Gastrocnemius medialis (tissue), 4 donors: ENCODE measurements around the gene TMEM114. TPM values are rescaled to one million over a fixed set of nuclear protein-coding genes. Genes with fewer than 3 reads are reported as not detected.

Source experiments
- ATAC-seq, 2 donors: fragments of 150-250 bp; one replicate each; pipeline ENCODE4 v1.9.1; 2016
- DNase-seq, 2 donors: peaks; one replicate each; pipeline ENCODE4 v3.0.0-alpha.2; 2019
- H3K27ac ChIP-seq, 4 donors: fragments of 200-600 bp; sonication (generic); 1 replicate in 1 of 4; 2 replicates in 3 of 4; pipeline ENCODE4 v1.5.1; 2016 to 2018; ENCODE audit warnings: mild to moderate bottlenecking in 2 of 4, moderate library complexity in 1 of 4
- H3K27me3 ChIP-seq, 3 donors: fragments of 200-600 bp; sonication (generic) in 2 of 3; 1 replicate in 1 of 3; 2 replicates in 2 of 3; pipeline versions ENCODE4 v1.5.1 to v1.6.0; 2016 to 2019; ENCODE audit warnings: mild to moderate bottlenecking in 1 of 3, moderate library complexity in 1 of 3
- H3K36me3 ChIP-seq, 2 donors: fragments of 200-600 bp; sonication (generic) in 1 of 2; one replicate each; pipeline ENCODE4 v1.5.1; 2017 to 2018
- H3K4me1 ChIP-seq, 2 donors: fragments of 200-600 bp; sonication (generic) in 1 of 2; one replicate each; pipeline ENCODE4 v1.5.1; 2016 to 2017; ENCODE audit warnings: mild to moderate bottlenecking in 2 of 2
- H3K4me3 ChIP-seq, 4 donors: fragments of 200-600 bp; sonication (generic) in 3 of 4; 1 replicate in 1 of 4; 2 replicates in 3 of 4; pipeline ENCODE4 v1.5.1; 2016 to 2019; ENCODE audit warnings: mild to moderate bottlenecking in 2 of 4
- H3K9me3 ChIP-seq, 3 donors: fragments of 200-600 bp; sonication (generic) in 2 of 3; 1 replicate in 1 of 3; 2 replicates in 2 of 3; pipeline ENCODE4 v1.5.1; 2016 to 2019
- POLR2A ChIP-seq, 2 donors: fragments of 450-650 bp; IDR thresholded peaks; one replicate each; pipeline ENCODE4 v1.6.1; 2017; ENCODE audit warnings: antibody characterized with exemption in 2 of 2, mild to moderate bottlenecking in 2 of 2, moderate library complexity in 2 of 2
- in situ Hi-C, 4 donors: fragments of 200-750 bp; cut with MboI; loops; one replicate each; pipeline versions ENCODE4 v1.15.0 to v1.8.0; 2017; ENCODE audit warnings: low sequenced_read_pairs in 4 of 4
- intact Hi-C: fragments of 100-400 bp; cut with DNase I; formaldehyde crosslinking; loops from one replicate; pipeline ENCODE4 v1.15.1; 2023; ENCODE audit warnings: low total_unique reads
- total RNA-seq, 4 donors: library from RNA; depleted of rRNA; stranded (reverse); fragments of >200 nt; gene quantifications; one replicate each; pipeline versions ENCODE4 v1.1.0 to v1.2.3, GENCODE V29; 2016
- TF ChIP-seq, protein P1 (sequence below), 5 experiments: fragments of 450-650 bp in 3 of 5; fragments of 200-600 bp in 2 of 5; sonication (generic) in 2 of 5; IDR thresholded peaks in 4 of 5; conservative IDR thresholded peaks in 1 of 5; 1 replicate in 4 of 5; 2 replicates in 1 of 5; pipeline ENCODE4 v1.5.1; 2016 to 2019; ENCODE audit warnings: antibody characterized with exemption in 5 of 5, mild to moderate bottlenecking in 3 of 5, moderate library complexity in 3 of 5

Gene TMEM114
- total RNA-seq, 4 donors from 2014 or later, result not detected

- H3K27me3 ChIP-seq, result peaks cover 23 to 55% (median 39%) of the 10 kb centered on the region in 3 donors
- H3K9me3 ChIP-seq, result no peaks in the 10 kb centered on the region
- no peak for DNase-seq
- no peak for ATAC-seq
- no peaks in the 10 kb centered on the region for H3K36me3 ChIP-seq
- H3K27ac ChIP-seq, result no peak overlapping the region
- no peaks in the 10 kb centered on the region for H3K4me1 ChIP-seq
- TF ChIP-seq POLR2A (IDR thresholded peaks at IDR 0.05), result no peak
- TF ChIP-seq, protein P1, sequence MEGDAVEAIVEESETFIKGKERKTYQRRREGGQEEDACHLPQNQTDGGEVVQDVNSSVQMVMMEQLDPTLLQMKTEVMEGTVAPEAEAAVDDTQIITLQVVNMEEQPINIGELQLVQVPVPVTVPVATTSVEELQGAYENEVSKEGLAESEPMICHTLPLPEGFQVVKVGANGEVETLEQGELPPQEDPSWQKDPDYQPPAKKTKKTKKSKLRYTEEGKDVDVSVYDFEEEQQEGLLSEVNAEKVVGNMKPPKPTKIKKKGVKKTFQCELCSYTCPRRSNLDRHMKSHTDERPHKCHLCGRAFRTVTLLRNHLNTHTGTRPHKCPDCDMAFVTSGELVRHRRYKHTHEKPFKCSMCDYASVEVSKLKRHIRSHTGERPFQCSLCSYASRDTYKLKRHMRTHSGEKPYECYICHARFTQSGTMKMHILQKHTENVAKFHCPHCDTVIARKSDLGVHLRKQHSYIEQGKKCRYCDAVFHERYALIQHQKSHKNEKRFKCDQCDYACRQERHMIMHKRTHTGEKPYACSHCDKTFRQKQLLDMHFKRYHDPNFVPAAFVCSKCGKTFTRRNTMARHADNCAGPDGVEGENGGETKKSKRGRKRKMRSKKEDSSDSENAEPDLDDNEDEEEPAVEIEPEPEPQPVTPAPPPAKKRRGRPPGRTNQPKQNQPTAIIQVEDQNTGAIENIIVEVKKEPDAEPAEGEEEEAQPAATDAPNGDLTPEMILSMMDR (IDR thresholded peaks at IDR 0.05 in 4 of 5, conservative IDR thresholded peaks at IDR 0.05 in 1 of 5), result no peak
- intact Hi-C loops, result no loop called here
- H3K4me3 ChIP-seq, result no peak overlapping the region
- in situ Hi-C loops, result no loop called here
Observed at GRCh38 chr16:8588682-8589056, 1.6 kb downstream of the TMEM114 start.

DNA sequence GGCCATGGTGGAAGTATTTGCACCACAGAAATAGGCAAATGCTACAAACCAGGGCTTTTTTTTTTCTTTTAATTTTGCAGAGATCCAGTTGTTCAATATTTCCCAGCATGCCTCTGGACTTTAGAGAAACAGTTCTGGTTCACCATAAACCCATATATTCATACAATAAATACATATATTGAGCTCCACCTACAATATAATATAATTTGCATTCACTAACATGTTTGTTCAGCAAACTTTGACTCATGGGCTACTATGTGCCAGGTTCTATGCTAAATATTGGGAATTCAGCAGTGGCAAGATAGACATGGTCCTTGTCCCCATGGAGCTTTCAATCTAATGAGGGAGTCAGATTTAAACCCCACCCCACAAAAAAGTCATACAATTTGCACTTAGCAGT, 3.2 kb downstream of the TMEM114 start:
- in situ Hi-C loops (no loop called here), intact Hi-C loops (no loop called here)
- H3K4me3 ChIP-seq, result no peak overlapping the region
- DNase-seq, result no peak
- no peaks in the 10 kb centered on the region for H3K36me3 ChIP-seq
- H3K27me3 ChIP-seq, result peaks cover 23 to 48% (median 38%) of the 10 kb centered on the region in 3 donors
- H3K4me1 ChIP-seq, result no peaks in the 10 kb centered on the region
- no peak overlapping the region for H3K27ac ChIP-seq
- no peak for ATAC-seq
- no peaks in the 10 kb centered on the region for H3K9me3 ChIP-seq
- TF ChIP-seq, protein P1 (IDR thresholded peaks at IDR 0.05 in 4 of 5, conservative IDR thresholded peaks at IDR 0.05 in 1 of 5), result no peak
- no peak for TF ChIP-seq POLR2A (IDR thresholded peaks at IDR 0.05)

DNA sequence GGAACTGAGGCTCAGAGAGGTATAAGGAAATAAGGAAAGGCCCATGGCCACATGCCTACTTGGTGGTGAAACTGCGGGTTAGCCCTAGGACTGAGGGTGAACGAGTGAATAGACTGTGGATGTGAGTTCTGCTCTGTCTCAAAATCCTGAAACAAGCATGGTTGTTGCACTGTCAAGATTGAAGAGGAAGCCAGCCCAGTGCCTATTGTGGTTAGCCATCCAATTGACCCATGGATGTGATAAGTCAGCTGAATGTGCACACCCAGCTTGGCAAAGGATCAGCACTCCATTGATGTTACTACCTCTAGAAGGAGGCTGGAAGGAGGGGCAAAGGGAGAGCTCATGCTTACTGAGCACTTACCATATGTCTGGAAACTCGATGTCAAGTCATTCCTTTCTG, 4.5 kb downstream of the TMEM114 start:
- ATAC-seq (no peak), DNase-seq (no peak)
- H3K36me3 ChIP-seq, result no peaks in the 10 kb centered on the region
- in situ Hi-C loops, result no loop called here
- H3K9me3 ChIP-seq, result no peaks in the 10 kb centered on the region
- TF ChIP-seq, protein P1 (IDR thresholded peaks at IDR 0.05 in 4 of 5, conservative IDR thresholded peaks at IDR 0.05 in 1 of 5), result no peak
- TF ChIP-seq POLR2A (IDR thresholded peaks at IDR 0.05), result no peak
- H3K27me3 ChIP-seq, result peaks cover 23 to 39% (median 30%) of the 10 kb centered on the region in 3 donors
- no peak overlapping the region for H3K27ac ChIP-seq
- intact Hi-C loops, result no loop called here
- no peaks in the 10 kb centered on the region for H3K4me1 ChIP-seq
- H3K4me3 ChIP-seq, result no peak overlapping the region

DNA sequence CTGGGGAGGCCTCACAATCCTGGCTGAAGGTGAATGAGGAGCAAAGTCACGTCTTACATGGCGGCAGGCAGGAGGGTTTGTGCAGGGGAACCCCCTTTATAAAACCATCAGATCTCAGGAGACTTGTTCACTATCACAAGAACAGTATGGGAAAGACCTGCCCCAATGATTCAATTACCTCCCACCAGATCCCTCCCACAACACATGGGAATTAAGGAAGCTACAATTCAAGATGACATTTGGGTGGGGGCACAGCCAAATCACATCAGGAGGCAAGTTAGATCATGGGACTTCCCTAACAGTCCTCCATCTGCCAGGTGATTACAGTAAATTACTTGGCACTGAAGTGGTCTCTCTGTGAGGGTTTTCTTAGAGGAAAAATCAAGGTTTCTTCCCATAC, 5.3 kb downstream of the TMEM114 start:
- H3K9me3 ChIP-seq, result no peaks in the 10 kb centered on the region
- H3K27me3 ChIP-seq, result peaks cover 15 to 31% (median 22%) of the 10 kb centered on the region in 3 donors
- intact Hi-C loops (no loop called here), in situ Hi-C loops (no loop called here)
- DNase-seq, result no peak
- ATAC-seq, result no peak
- no peak for TF ChIP-seq POLR2A (IDR thresholded peaks at IDR 0.05)
- TF ChIP-seq, protein P1 (IDR thresholded peaks at IDR 0.05 in 4 of 5, conservative IDR thresholded peaks at IDR 0.05 in 1 of 5), result no peak
- no peak overlapping the region for H3K4me3 ChIP-seq
- no peak overlapping the region for H3K27ac ChIP-seq
- no peaks in the 10 kb centered on the region for H3K36me3 ChIP-seq
- no peaks in the 10 kb centered on the region for H3K4me1 ChIP-seq

- Histone ChIP-seq H3K9me3 (no peaks in the 10 kb centered on the region), H3K36me3 (no peaks in the 10 kb centered on the region), H3K4me1 (no peaks in the 10 kb centered on the region), H3K4me3 (no peak overlapping the region), H3K27ac (no peak overlapping the region), H3K27me3 (peaks cover 2 to 18% (median 9%) of the 10 kb centered on the region in 3 donors)
- TF ChIP-seq, protein P1 (IDR thresholded peaks at IDR 0.05 in 4 of 5, conservative IDR thresholded peaks at IDR 0.05 in 1 of 5), result no peak
- TF ChIP-seq POLR2A (IDR thresholded peaks at IDR 0.05), result no peak
- DNase-seq (no peak), ATAC-seq (no peak)
- intact Hi-C loops (no loop called here), in situ Hi-C loops (no loop called here)
Observed at GRCh38 chr16:8583732-8584131, 6.6 kb downstream of the TMEM114 start.
